GM19351 (cell line): ENCODE results near the gene KCNIP2.
A peak's percentile ranks its signal among the peaks of the same experiment; 100 is the strongest.

ENCODE experiments used
- ATAC-seq: cut with Tn5 transposase; IDR thresholded peaks from one replicate; pipeline ENCODE4 v1.9.1; 2021; ENCODE audit warnings: mild to moderate bottlenecking, moderate library complexity; ENCODE audit not compliant: unreplicated experiment

The KCNIP2 gene

GRCh38 chr10:101785801-101786200, 57.8 kb downstream of the KCNIP2 start:
- ATAC-seq: no peak

DNA sequence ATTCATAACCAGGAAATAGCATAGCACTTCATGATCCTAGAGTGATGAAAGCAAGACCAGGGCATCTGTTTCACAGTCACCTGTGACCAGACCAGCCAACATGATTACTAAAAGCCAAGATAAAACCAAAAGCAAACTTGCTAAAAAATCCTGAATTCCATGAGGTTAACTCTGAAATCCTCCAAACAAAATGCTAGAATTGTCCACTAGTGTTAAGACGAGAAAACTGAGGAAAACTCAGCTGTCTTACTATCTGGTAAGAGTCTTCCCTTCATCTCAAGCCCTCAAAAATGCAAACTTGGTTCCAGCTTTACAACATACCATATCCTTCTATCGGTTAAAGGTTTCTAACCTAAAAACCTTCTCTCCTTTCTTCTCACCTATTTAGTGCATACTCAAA, 59.0 kb downstream of the KCNIP2 start:
- no peak for ATAC-seq

DNA sequence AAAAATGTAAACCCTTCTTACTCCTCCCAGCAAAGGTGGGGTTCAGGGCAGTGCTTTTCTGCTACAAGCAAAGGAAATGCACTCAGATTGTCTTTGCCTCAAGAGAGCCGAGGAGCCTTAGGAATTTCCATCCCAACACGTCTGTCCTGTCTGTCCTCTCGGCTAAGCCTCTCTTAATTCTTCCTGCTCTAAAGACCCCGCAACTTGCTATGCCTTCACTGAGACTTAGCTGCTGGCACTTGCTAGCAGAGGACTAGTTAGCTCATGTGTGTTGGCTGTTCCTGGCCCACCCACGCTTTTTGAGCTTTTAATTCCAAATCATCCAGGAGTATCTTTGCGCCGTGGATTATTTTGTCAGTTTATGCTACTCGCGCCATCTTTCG, 59.9 kb downstream of the KCNIP2 start:
- no peak for ATAC-seq

- peak; percentile 74 for ATAC-seq
Observed at GRCh38 chr10:101782811-101783735, 60.5 kb downstream of the KCNIP2 start, which contains the start of gene NPM3. NPM3 (minus strand) TSS chr10:101783446; CDS start chr10:101783390, 56 bp downstream.

DNA sequence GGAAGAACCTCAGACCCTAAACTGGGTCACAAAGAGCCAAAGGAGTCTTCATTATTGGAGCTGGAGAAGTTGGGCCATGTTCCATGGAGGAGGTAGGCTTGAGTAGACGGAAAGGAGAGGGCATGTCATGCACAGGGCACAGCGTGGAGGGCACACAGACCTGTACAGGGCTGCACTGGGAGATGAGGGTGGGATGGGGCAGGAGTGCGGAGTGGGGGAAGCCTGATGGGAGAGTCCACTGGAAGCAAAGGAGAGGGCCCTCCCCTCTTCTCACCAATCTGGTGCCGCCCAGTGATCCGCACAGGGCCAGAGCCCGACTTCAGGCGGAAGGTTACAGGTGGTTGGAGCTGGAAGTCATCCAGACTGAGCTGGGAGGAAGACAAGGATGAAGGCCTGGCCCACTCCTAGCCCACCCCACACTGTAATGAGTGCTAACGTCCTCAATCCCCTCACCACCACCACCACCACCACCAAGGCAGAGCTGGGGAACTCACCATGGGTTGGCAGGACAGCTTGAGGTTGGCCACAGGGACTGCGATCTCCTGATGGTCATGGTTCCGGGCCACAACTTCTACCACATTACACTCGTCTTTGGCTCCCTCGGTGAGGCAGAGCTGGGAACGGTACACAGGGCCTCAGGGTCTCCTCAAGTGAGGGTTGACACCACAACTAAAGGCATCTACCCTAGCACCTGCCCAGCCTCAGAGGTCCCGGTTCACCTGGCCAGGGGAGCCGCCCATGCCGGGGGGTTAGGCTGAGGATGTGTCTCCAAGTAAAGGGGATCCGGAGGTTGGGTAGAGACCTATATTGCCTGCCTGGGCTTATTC, 61.4 kb downstream of the KCNIP2 start:
- ATAC-seq: no peak

GRCh38 chr10:101781655-101781983, 62.0 kb downstream of the KCNIP2 start:
- no peak for ATAC-seq

DNA sequence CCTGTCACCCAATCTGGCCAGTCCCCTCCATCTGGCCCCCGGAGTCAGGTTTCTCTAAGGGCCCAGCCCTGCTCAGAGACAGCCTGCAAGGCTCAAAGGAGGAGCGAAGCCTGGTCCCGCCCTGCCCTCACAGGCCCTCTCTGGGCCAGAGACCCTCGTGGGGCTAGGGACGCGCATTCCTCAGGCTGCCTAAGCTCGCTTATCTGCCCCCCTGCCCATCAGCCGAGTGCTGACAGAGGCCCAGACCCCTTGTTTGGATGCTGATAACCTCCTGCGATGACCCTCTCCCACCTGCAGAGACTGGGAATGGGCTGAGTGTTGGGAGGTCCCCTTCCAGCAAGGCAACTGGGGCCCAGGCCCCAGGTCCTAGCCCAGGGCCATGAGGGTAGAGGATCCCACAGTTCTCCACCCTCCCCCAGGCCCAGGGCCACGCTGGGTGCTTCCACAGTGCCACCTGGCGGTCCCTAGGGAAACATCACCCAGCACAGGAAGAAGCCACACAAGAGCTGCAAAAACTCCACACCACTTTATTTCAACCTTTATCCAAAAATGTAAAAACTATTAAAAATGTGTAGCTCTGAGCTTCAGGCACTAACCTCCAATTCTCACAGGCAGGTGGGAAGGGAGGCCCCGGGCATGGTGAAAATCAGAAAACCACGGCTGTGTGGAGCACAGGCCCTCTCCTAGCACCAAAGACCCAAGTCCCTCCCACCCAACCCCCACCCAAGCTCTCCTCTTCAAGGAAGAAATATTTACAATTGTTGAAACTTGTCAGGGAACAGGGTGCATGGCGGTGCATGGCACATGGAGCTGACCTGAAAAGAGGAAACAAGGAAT, 62.6 kb downstream of the KCNIP2 start:
- peak; percentile 39 for ATAC-seq

DNA sequence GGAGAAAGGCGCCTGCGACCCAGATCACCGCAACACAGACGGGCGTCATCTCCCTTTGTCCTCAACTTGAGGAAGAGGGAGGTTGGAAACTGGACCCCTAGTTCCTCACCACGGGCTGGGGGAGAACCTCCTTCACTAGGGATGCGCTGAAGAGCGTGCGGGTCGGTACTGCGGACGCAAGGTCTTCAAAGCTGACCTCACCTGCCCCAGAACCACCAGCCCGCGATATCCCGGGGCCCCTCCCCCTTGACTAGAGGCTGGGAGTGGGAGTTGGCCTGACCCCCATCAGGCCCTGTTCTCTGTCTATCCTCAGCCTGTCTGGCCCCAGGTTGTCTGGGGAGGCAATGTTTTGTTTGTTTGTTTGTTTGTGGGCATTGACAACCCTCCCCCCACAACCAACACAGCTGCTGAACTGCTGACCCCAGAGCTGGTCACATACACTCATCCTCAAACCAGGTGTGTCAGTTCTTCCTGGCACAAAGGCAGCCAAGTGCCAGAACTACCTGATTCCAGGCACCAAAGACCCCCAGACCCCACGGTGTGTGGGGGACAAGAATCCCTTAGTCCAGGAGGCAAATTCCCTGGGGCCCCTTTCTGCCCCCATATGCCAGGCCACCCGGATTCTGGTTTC, 63.3 kb downstream of the KCNIP2 start:
- no peak for ATAC-seq

- ATAC-seq: no peak
Observed at GRCh38 chr10:101779544-101780186, 63.9 kb downstream of the KCNIP2 start.

DNA sequence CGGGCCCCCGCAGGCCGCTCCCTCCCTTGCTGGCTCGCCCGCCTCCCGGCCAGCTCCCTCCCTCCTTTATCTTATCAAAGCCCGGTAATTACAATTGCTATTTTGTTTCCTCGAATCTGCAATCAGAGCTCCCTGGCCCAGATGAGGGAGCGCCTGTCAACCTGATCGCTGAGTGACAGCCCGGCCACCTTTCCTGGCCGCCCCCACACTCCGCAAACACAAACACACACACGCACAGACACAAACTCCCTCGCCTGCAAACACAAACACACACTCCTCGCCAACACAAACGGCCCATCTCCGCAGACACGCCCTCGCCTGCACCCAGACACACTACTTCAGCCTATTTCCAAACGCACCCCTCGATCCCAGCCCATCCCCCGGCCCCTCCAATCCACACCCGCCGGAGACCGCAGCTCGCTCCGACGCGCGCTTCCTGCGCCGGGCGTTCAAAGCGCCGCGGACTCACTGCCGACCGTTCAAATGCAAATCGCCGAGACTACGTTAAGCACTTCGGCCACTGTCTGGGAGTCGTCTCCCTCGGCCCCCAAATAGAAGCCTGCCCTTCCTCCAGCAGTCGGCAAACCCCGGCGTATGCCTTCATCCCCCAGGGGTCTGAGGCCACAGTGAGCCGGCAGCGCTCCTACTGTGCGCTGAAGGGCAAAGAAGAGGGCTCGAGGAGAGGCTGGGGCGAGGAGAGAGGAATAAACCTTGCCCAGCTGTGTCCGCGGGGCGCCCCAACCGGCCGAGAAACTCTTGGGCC, 64.6 kb downstream of the KCNIP2 start:
- ATAC-seq: no peak

DNA sequence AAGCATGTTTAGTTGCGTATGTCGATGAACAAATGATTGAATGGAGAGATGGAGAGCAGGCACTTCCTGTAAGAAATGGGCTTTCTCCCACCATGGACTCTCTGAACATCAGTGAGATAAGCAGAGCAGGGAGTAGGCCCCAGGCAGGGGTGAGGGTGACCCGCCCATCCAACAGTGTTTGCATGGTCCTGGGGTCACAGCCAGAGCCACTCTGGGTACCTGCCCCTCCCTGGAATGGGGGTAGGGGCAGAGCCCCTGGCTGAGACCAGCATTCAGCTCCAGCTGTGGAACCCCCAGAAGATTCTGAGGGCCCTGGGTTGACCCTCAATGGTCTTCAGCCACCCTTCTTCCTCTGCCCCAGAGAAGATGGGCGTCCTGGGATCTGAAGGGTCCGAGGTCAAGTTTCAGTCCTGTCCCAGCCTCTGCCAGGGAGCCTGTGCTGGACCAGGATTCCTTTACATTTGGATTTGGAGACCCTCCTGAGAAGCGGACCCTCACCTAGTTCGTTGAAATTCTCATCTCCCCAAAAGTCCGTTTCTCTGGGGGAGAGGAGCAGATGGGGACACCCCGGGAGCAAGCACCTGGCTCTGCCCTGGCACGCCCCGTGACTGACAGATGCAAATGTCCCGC, 65.3 kb downstream of the KCNIP2 start:
- no peak for ATAC-seq

DNA sequence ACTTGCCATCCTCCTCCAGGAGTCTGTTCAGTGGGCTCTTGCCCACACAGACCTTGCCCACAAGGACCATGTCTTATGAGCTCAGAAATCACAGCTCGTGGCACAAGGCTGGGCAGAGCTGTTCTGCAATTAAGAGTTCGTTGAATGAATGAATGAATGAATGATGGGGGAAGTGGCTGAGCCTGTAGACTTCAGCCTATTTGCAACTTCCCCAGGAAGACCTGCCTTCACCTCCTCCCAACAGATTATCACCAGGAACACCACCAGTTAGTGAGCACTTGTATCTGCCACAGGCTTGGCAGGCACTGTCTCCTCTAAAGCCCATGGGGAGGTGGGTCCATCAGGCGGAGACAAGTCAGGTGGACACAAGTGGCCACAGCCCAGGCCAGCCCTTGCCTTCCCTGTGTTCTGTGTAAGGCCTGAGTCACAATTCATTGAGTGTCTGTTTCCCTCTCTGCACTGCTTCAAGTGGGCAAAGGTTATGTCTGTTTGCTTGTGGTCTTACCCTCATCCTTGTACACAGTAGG, 65.9 kb downstream of the KCNIP2 start:
- ATAC-seq: no peak

DNA sequence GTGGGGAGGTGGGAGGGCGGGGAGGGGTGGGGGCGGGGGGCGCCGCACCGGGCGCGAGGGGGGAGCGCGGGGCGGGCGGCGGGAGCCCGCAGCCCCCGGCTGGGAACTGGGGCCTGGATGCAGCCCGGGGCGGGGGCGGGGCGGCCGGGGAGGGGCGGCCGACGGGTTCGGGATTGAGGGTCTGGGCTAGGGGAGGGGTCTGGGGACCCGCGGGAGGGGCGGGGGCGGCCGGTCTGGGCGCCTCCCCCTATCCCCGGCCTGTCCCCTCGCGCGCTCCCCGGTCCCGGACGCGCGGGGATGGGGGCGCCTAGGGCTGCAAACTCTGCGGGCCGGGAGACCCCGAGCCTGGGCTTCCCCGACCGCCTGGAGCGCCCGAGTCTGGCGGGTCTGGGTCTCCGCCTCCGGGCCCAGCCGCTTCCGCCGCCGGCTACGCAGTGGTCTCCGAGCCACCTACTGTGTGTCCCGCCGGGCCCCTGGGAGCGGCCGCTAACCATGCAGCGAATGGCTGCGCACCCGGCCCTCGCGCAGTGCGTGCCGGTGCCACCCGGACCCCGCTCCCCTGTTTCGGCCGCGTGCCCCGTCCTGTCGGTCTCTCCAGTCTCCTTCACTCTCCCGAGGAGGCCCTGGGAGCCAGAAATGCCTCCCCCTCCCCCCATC, 67.3 kb downstream of the KCNIP2 start:
- ATAC-seq: no peak
